H9 (cell line): ENCODE data around the gene DCAF4. TPM values are rescaled to one million over a fixed set of nuclear protein-coding genes. Genes with fewer than 3 reads are reported as not detected.

Source experiments
- DNase-seq: peaks from one replicate; pipeline ENCODE4 v3.0.0-alpha.2; 2017
- H2AFZ ChIP-seq: one replicate; pipeline ENCODE4 v1.6.1; 2013; ENCODE audit warnings: mild to moderate bottlenecking, low read length, control low read depth, moderate library complexity
- H2AK5ac ChIP-seq: 2 replicates; pipeline ENCODE4 v1.6.1; 2013; ENCODE audit warnings: low read length, control low read depth, mixed read lengths; ENCODE audit not compliant: insufficient read length
- H2BK120ac ChIP-seq: one replicate; pipeline ENCODE4 v1.6.1; 2013; ENCODE audit warnings: low read depth, mild to moderate bottlenecking, low read length, control low read depth, inconsistent platforms; ENCODE audit not compliant: poor library complexity, severe bottlenecking
- H2BK12ac ChIP-seq: 2 replicates; pipeline ENCODE4 v1.6.1; 2013; ENCODE audit warnings: low read length, control low read depth, mixed read lengths, low read depth; ENCODE audit not compliant: insufficient read length
- H2BK15ac ChIP-seq: 2 replicates; pipeline ENCODE4 v1.6.1; 2013; ENCODE audit warnings: low read depth, low read length, control low read depth
- H2BK20ac ChIP-seq: one replicate; pipeline ENCODE4 v1.6.1; 2013; ENCODE audit warnings: low read depth, mild to moderate bottlenecking, low read length, control low read depth, inconsistent platforms; ENCODE audit not compliant: poor library complexity, severe bottlenecking
- H2BK5ac ChIP-seq: 2 replicates; pipeline ENCODE4 v1.6.1; 2013; ENCODE audit warnings: low read length, control low read depth, mixed read lengths; ENCODE audit not compliant: insufficient read length
- H3K14ac ChIP-seq: 2 replicates; pipeline ENCODE4 v1.6.1; 2013; ENCODE audit warnings: low read length, control low read depth; ENCODE audit not compliant: insufficient read depth
- H3K18ac ChIP-seq: 2 replicates; pipeline ENCODE4 v1.6.1; 2013; ENCODE audit warnings: low read depth, mild to moderate bottlenecking, mixed read lengths, low read length, control low read depth; ENCODE audit not compliant: insufficient read length
- H3K23ac ChIP-seq: 2 replicates; pipeline ENCODE4 v1.6.1; 2013; ENCODE audit warnings: low read length, control low read depth, mixed read lengths, low read depth; ENCODE audit not compliant: insufficient read length
- H3K23me2 ChIP-seq: 2 replicates; pipeline ENCODE4 v1.6.1; 2013; ENCODE audit warnings: low read depth, mild to moderate bottlenecking, mixed read lengths, low read length, control low read depth; ENCODE audit not compliant: insufficient read length, poor library complexity, severe bottlenecking
- H3K27ac ChIP-seq: 2 replicates; pipeline ENCODE4 v1.5.1; 2013; ENCODE audit warnings: low read length, control low read depth, mixed read lengths, low read depth; ENCODE audit not compliant: insufficient read length
- H3K27me3 ChIP-seq: 2 replicates; pipeline ENCODE4 v1.6.1; 2013; ENCODE audit warnings: low read length, control low read depth, inconsistent platforms; ENCODE audit not compliant: insufficient read depth
- H3K4ac ChIP-seq: 2 replicates; pipeline ENCODE4 v1.6.1; 2013; ENCODE audit warnings: low read depth, mild to moderate bottlenecking, control low read depth, inconsistent platforms, low read length, moderate library complexity
- H3K4me1 ChIP-seq: 2 replicates; pipeline ENCODE4 v1.6.1; 2013; ENCODE audit warnings: low read length, control low read depth, inconsistent platforms; ENCODE audit not compliant: insufficient read depth
- H3K4me2 ChIP-seq: 2 replicates; pipeline ENCODE4 v1.6.1; 2013; ENCODE audit warnings: low read length, control low read depth, mixed read lengths; ENCODE audit not compliant: insufficient read length, insufficient read depth
- H3K56ac ChIP-seq: 2 replicates; pipeline ENCODE4 v1.6.1; 2013; ENCODE audit warnings: low read depth, mild to moderate bottlenecking, mixed read lengths, low read length, control low read depth; ENCODE audit not compliant: insufficient read length
- H3K79me1 ChIP-seq: 2 replicates; pipeline ENCODE4 v1.6.1; 2013; ENCODE audit warnings: low read depth, mild to moderate bottlenecking, moderate library complexity, low read length, control low read depth, inconsistent platforms; ENCODE audit not compliant: insufficient read depth, poor library complexity, severe bottlenecking
- H3K79me2 ChIP-seq: 2 replicates; pipeline ENCODE4 v1.6.1; 2013; ENCODE audit warnings: low read length, control low read depth, inconsistent platforms; ENCODE audit not compliant: insufficient read depth
- H3K9ac ChIP-seq: 2 replicates; pipeline ENCODE4 v1.6.1; 2013; ENCODE audit warnings: low read length, control low read depth, mixed read lengths; ENCODE audit not compliant: insufficient read length; ENCODE audit errors: extremely low read depth
- H3K9me3 ChIP-seq: one replicate; pipeline ENCODE4 v1.6.1; 2013; ENCODE audit warnings: low read depth, low read length, inconsistent platforms; ENCODE audit not compliant: control insufficient read depth
- H3T11ph ChIP-seq: one replicate; pipeline ENCODE4 v1.6.1; 2013; ENCODE audit warnings: mild to moderate bottlenecking, low read length, control low read depth, inconsistent platforms
- H4K20me1 ChIP-seq: one replicate; pipeline ENCODE4 v1.6.1; 2013; ENCODE audit not compliant: control insufficient read depth, insufficient read length, insufficient read depth
- H4K5ac ChIP-seq: 2 replicates; pipeline ENCODE4 v1.6.1; 2013; ENCODE audit warnings: low read depth, mild to moderate bottlenecking, mixed read lengths, low read length, control low read depth; ENCODE audit not compliant: insufficient read length
- H4K8ac ChIP-seq: replicated peaks from 2 replicates; pipeline ENCODE4 v1.6.1; 2013; ENCODE audit warnings: low read length, control low read depth, mixed read lengths, low read depth; ENCODE audit not compliant: insufficient read length
- H4K91ac ChIP-seq: 2 replicates; pipeline ENCODE4 v1.6.1; 2013; ENCODE audit warnings: low read depth, mild to moderate bottlenecking, moderate library complexity, mixed read lengths, low read length, control low read depth; ENCODE audit not compliant: insufficient read length
- H3K27ac Mint-ChIP-seq, 3 experiments: 2 replicates in 2 of 3; 3 replicates in 1 of 3; pipeline ENCODE4 v1.8.0; 2020 to 2021; ENCODE audit warnings: mixed read lengths in 3 of 3, mild to moderate bottlenecking in 1 of 3, moderate library complexity in 1 of 3
- H3K27me3 Mint-ChIP-seq: 2 replicates; pipeline ENCODE4 v1.8.0; 2021; ENCODE audit warnings: low read depth, mild to moderate bottlenecking, moderate library complexity, mixed read lengths
- H3K36me3 Mint-ChIP-seq, 3 experiments: 2 replicates in 2 of 3; 3 replicates in 1 of 3; pipeline ENCODE4 v1.8.0; 2020 to 2021; ENCODE audit warnings: low read depth in 3 of 3, mixed read lengths in 3 of 3; ENCODE audit not compliant: insufficient read depth in 1 of 3
- H3K4me1 Mint-ChIP-seq, 2 experiments: 2 replicates each; pipeline ENCODE4 v1.8.0; 2020; ENCODE audit warnings: mixed read lengths in 2 of 2
- H3K4me3 Mint-ChIP-seq, 2 experiments: 2 replicates in 1 of 2; 3 replicates in 1 of 2; pipeline ENCODE4 v1.8.0; 2020 to 2021; ENCODE audit warnings: mild to moderate bottlenecking in 2 of 2, mixed read lengths in 2 of 2, moderate library complexity in 1 of 2
- H3K9me3 Mint-ChIP-seq, 2 experiments: 2 replicates in 1 of 2; 3 replicates in 1 of 2; pipeline ENCODE4 v1.8.0; 2020; ENCODE audit warnings: mild to moderate bottlenecking in 2 of 2, mixed read lengths in 2 of 2, moderate library complexity in 1 of 2
- WGBS: extraction: QIAGEN DNeasy Blood & Tissue Kit; methylation state at CpG from one replicate; pipeline ENCODE4 v1.1.7; 2013; ENCODE audit warnings: missing lambda C conversion rate, low lambda C conversion rate, mixed read lengths; ENCODE audit not compliant: insufficient read length; ENCODE audit errors: extremely low coverage; 5-methylcytosine and 5-hydroxymethylcytosine counted together
- total RNA-seq: library from RNA; stranded (reverse); gene quantifications from 2 replicates; pipeline ENCODE4 v1.2.1, GENCODE V29; 2021
- TF ChIP-seq, protein P1 (sequence below): fragments of 200-600 bp; sonication (generic); conservative IDR thresholded peaks from 3 replicates; pipeline ENCODE4 v1.8.0; 2021; ENCODE audit warnings: antibody characterized with exemption, mild to moderate bottlenecking

DCAF4 gene
- total RNA-seq, 1 experiment from 2014 or later = 32.0 TPM

DNA sequence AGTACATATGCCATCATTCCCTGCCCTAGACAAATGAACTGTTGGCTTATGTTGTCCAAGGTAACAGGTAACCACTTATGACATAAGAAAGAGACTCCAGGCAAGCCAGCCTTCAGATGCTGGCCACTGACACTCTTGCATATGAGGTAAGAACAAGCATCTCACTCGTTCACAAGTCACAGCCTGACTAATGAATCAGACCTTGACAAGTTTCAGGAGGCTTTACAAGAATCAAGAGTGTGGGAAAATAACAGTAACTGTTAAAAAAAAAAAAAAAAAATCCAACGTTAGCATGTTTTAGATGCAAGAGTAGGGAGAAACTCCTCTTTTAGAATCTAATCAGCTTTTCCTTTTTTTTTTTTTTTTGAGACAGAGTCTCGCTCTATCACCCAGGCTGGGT lies 60.0 kb downstream of the DCAF4 start:
- no peak overlapping the region for H4K91ac ChIP-seq
- no peak overlapping the region for H2BK5ac ChIP-seq
- H3K79me2 ChIP-seq = no peaks in the 10 kb centered on the region
- Mint-ChIP-seq H3K36me3 (peaks cover 4 to 23% (median 14%) of the 10 kb centered on the region in 3 experiments; a peak in 6 of 7 replicates), H3K27ac (no peak overlapping the region), H3K27me3 (no peaks in the 10 kb centered on the region), H3K4me3 (no peak overlapping the region), H3K9me3 (no peaks in the 10 kb centered on the region), H3K4me1 (peaks cover 9% of the 10 kb centered on the region in 2 experiments)
- no peak overlapping the region for H3K9ac ChIP-seq
- H3K4me1 ChIP-seq = peaks cover 2% of the 10 kb centered on the region; the same call in 1 of the 2 replicates
- H2AFZ ChIP-seq = no peak overlapping the region
- no peak overlapping the region for H3K27ac ChIP-seq
- H3K14ac ChIP-seq = no peak overlapping the region
- no peak overlapping the region for H4K8ac ChIP-seq
- WGBS = no CpG with 5 or more reads among the region's 3 CpGs
- H4K5ac ChIP-seq = no peak overlapping the region
- H3K18ac ChIP-seq = no peak overlapping the region
- H2AK5ac ChIP-seq = no peak overlapping the region
- H2BK15ac ChIP-seq = no peak overlapping the region
- H3K23ac ChIP-seq = no peak overlapping the region
- H3K23me2 ChIP-seq = no peaks in the 10 kb centered on the region
- no peak overlapping the region for H2BK20ac ChIP-seq
- no peak overlapping the region for H2BK120ac ChIP-seq
- no peaks in the 10 kb centered on the region for H3K27me3 ChIP-seq
- no peak for DNase-seq
- H3K9me3 ChIP-seq = no peaks in the 10 kb centered on the region
- no peaks in the 10 kb centered on the region for H3K79me1 ChIP-seq
- no peak overlapping the region for H3T11ph ChIP-seq
- H2BK12ac ChIP-seq = no peak overlapping the region
- H3K4me2 ChIP-seq = no peak overlapping the region
- no peaks in the 10 kb centered on the region for H4K20me1 ChIP-seq
- H3K4ac ChIP-seq = no peak overlapping the region
- H3K56ac ChIP-seq = no peak overlapping the region
- TF ChIP-seq, protein P1, sequence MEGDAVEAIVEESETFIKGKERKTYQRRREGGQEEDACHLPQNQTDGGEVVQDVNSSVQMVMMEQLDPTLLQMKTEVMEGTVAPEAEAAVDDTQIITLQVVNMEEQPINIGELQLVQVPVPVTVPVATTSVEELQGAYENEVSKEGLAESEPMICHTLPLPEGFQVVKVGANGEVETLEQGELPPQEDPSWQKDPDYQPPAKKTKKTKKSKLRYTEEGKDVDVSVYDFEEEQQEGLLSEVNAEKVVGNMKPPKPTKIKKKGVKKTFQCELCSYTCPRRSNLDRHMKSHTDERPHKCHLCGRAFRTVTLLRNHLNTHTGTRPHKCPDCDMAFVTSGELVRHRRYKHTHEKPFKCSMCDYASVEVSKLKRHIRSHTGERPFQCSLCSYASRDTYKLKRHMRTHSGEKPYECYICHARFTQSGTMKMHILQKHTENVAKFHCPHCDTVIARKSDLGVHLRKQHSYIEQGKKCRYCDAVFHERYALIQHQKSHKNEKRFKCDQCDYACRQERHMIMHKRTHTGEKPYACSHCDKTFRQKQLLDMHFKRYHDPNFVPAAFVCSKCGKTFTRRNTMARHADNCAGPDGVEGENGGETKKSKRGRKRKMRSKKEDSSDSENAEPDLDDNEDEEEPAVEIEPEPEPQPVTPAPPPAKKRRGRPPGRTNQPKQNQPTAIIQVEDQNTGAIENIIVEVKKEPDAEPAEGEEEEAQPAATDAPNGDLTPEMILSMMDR = no peak
